WTC11 (cell line): ENCODE results near the gene SYPL2.

Experiments used
- FOXJ3 ChIP-seq: sonication (generic); formaldehyde crosslinking; IDR thresholded peaks from 2 replicates; pipeline ENCODE4 v1.9.0; 2021; ENCODE audit warnings: missing genetic modification reagents, mild to moderate bottlenecking, borderline replicate concordance
- TF ChIP-seq, protein P1 (sequence below): fragments of 200-600 bp; IDR thresholded peaks from 2 replicates; pipeline ENCODE4 v1.8.0; 2022; ENCODE audit warnings: antibody characterized with exemption

DNA sequence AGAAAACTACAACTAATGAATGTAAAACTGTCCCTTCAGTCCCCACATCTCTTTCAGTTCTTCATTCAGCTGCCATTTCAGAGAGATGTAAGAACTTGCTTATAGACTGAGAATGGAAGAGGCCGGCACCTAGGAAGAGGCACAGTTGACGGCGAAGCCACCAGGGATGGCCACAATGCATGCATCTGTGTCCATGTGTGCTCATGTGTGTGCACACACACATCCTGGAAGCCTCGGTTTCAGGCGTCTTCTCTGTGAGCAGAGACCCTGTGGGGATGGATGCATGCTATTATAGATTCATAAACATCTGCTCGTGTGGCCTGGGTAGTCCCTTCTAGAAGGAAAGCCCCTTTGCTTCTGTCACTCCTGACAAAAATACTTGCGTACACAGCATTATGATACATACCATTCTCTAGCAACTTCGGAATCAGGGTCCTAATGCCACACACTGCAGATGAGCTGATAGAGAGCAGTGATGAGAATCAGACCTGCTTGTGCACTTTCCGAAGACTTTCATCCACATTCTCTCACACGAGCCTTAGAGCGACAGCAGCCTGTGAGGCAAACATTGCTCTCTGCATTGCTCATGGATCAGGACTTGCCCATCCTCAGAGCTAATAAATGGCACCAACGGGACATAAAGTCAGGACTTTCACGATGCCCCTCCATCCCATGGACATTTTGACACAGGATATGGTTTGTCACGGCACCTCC, 60.9 kb downstream of the SYPL2 start:
- no peak for TF ChIP-seq FOXJ3 (CRISPR knock-in tag)
- TF ChIP-seq, protein P1, sequence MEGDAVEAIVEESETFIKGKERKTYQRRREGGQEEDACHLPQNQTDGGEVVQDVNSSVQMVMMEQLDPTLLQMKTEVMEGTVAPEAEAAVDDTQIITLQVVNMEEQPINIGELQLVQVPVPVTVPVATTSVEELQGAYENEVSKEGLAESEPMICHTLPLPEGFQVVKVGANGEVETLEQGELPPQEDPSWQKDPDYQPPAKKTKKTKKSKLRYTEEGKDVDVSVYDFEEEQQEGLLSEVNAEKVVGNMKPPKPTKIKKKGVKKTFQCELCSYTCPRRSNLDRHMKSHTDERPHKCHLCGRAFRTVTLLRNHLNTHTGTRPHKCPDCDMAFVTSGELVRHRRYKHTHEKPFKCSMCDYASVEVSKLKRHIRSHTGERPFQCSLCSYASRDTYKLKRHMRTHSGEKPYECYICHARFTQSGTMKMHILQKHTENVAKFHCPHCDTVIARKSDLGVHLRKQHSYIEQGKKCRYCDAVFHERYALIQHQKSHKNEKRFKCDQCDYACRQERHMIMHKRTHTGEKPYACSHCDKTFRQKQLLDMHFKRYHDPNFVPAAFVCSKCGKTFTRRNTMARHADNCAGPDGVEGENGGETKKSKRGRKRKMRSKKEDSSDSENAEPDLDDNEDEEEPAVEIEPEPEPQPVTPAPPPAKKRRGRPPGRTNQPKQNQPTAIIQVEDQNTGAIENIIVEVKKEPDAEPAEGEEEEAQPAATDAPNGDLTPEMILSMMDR: no peak
